NCI-H524 (cell line): ENCODE results near the gene MCCD1.

Experiments
- DNase-seq, 2 experiments: peaks; one replicate each; lab custom pipeline; 2025; lab: John Stamatoyannopoulos, UW

Gene MCCD1

DNA sequence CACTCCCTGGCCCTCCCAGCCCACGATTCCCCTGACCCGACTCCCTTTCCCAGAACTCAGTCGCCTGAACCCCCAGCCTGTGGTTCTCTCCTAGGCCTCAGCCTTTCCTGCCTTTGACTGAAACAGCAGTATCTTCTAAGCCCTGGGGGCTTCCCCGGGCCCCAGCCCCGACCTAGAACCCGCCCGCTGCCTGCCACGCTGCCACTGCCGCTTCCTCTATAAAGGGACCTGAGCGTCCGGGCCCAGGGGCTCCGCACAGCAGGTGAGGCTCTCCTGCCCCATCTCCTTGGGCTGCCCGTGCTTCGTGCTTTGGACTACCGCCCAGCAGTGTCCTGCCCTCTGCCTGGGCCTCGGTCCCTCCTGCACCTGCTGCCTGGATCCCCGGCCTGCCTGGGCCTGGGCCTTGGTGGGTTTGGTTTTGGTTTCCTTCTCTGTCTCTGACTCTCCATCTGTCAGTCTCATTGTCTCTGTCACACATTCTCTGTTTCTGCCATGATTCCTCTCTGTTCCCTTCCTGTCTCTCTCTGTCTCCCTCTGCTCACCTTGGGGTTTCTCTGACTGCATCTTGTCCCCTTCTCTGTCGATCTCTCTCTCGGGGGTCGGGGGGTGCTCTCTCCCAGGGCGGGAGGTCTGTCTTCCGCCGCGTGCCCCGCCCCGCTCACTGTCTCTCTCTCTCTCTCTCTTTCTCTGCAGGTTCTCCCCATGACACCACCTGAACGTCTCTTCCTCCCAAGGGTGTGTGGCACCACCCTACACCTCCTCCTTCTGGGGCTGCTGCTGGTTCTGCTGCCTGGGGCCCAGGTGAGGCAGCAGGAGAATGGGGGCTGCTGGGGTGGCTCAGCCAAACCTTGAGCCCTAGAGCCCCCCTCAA, 43.5 kb downstream of the MCCD1 start, which contains the start of gene LTA:
Gene LTA, plus strand, starts transcription at position 249 of the 871 bp plus-strand sequence. Its CDS starts 454 bp downstream, at position 703.
- no peak for DNase-seq

DNA sequence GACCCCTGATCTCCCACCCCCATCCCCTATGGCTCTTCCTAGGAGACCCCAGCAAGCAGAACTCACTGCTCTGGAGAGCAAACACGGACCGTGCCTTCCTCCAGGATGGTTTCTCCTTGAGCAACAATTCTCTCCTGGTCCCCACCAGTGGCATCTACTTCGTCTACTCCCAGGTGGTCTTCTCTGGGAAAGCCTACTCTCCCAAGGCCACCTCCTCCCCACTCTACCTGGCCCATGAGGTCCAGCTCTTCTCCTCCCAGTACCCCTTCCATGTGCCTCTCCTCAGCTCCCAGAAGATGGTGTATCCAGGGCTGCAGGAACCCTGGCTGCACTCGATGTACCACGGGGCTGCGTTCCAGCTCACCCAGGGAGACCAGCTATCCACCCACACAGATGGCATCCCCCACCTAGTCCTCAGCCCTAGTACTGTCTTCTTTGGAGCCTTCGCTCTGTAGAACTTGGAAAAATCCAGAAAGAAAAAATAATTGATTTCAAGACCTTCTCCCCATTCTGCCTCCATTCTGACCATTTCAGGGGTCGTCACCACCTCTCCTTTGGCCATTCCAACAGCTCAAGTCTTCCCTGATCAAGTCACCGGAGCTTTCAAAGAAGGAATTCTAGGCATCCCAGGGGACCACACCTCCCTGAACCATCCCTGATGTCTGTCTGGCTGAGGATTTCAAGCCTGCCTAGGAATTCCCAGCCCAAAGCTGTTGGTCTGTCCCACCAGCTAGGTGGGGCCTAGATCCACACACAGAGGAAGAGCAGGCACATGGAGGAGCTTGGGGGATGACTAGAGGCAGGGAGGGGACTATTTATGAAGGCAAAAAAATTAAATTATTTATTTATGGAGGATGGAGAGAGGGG, 44.7 kb downstream of the MCCD1 start:
- DNase-seq: no peak

DNA sequence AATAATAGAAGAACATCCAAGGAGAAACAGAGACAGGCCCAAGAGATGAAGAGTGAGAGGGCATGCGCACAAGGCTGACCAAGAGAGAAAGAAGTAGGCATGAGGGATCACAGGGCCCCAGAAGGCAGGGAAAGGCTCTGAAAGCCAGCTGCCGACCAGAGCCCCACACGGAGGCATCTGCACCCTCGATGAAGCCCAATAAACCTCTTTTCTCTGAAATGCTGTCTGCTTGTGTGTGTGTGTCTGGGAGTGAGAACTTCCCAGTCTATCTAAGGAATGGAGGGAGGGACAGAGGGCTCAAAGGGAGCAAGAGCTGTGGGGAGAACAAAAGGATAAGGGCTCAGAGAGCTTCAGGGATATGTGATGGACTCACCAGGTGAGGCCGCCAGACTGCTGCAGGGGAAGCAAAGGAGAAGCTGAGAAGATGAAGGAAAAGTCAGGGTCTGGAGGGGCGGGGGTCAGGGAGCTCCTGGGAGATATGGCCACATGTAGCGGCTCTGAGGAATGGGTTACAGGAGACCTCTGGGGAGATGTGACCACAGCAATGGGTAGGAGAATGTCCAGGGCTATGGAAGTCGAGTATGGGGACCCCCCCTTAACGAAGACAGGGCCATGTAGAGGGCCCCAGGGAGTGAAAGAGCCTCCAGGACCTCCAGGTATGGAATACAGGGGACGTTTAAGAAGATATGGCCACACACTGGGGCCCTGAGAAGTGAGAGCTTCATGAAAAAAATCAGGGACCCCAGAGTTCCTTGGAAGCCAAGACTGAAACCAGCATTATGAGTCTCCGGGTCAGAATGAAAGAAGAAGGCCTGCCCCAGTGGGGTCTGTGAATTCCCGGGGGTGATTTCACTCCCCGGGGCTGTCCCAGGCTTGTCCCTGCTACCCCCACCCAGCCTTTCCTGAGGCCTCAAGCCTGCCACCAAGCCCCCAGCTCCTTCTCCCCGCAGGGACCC, 45.6 kb downstream of the MCCD1 start:
- DNase-seq: no peak

DNA sequence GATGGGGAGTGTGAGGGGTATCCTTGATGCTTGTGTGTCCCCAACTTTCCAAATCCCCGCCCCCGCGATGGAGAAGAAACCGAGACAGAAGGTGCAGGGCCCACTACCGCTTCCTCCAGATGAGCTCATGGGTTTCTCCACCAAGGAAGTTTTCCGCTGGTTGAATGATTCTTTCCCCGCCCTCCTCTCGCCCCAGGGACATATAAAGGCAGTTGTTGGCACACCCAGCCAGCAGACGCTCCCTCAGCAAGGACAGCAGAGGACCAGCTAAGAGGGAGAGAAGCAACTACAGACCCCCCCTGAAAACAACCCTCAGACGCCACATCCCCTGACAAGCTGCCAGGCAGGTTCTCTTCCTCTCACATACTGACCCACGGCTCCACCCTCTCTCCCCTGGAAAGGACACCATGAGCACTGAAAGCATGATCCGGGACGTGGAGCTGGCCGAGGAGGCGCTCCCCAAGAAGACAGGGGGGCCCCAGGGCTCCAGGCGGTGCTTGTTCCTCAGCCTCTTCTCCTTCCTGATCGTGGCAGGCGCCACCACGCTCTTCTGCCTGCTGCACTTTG, 46.7 kb downstream of the MCCD1 start, which contains the start of gene TNF:
Gene TNF, plus strand, starts transcription at position 231 of the 567 bp plus-strand sequence. Its CDS starts 177 bp downstream, at position 408.
- no peak for DNase-seq

DNA sequence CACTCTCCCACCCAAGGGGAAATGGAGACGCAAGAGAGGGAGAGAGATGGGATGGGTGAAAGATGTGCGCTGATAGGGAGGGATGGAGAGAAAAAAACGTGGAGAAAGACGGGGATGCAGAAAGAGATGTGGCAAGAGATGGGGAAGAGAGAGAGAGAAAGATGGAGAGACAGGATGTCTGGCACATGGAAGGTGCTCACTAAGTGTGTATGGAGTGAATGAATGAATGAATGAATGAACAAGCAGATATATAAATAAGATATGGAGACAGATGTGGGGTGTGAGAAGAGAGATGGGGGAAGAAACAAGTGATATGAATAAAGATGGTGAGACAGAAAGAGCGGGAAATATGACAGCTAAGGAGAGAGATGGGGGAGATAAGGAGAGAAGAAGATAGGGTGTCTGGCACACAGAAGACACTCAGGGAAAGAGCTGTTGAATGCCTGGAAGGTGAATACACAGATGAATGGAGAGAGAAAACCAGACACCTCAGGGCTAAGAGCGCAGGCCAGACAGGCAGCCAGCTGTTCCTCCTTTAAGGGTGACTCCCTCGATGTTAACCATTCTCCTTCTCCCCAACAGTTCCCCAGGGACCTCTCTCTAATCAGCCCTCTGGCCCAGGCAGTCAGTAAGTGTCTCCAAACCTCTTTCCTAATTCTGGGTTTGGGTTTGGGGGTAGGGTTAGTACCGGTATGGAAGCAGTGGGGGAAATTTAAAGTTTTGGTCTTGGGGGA, 47.4 kb downstream of the MCCD1 start:
- DNase-seq: peak in 1 of 2 experiments; percentile 59

DNA sequence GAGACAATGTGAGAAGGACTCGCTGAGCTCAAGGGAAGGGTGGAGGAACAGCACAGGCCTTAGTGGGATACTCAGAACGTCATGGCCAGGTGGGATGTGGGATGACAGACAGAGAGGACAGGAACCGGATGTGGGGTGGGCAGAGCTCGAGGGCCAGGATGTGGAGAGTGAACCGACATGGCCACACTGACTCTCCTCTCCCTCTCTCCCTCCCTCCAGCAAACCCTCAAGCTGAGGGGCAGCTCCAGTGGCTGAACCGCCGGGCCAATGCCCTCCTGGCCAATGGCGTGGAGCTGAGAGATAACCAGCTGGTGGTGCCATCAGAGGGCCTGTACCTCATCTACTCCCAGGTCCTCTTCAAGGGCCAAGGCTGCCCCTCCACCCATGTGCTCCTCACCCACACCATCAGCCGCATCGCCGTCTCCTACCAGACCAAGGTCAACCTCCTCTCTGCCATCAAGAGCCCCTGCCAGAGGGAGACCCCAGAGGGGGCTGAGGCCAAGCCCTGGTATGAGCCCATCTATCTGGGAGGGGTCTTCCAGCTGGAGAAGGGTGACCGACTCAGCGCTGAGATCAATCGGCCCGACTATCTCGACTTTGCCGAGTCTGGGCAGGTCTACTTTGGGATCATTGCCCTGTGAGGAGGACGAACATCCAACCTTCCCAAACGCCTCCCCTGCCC, 48.3 kb downstream of the MCCD1 start:
- no peak for DNase-seq

DNA sequence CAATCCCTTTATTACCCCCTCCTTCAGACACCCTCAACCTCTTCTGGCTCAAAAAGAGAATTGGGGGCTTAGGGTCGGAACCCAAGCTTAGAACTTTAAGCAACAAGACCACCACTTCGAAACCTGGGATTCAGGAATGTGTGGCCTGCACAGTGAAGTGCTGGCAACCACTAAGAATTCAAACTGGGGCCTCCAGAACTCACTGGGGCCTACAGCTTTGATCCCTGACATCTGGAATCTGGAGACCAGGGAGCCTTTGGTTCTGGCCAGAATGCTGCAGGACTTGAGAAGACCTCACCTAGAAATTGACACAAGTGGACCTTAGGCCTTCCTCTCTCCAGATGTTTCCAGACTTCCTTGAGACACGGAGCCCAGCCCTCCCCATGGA, 48.8 kb downstream of the MCCD1 start:
- no peak for DNase-seq

DNA sequence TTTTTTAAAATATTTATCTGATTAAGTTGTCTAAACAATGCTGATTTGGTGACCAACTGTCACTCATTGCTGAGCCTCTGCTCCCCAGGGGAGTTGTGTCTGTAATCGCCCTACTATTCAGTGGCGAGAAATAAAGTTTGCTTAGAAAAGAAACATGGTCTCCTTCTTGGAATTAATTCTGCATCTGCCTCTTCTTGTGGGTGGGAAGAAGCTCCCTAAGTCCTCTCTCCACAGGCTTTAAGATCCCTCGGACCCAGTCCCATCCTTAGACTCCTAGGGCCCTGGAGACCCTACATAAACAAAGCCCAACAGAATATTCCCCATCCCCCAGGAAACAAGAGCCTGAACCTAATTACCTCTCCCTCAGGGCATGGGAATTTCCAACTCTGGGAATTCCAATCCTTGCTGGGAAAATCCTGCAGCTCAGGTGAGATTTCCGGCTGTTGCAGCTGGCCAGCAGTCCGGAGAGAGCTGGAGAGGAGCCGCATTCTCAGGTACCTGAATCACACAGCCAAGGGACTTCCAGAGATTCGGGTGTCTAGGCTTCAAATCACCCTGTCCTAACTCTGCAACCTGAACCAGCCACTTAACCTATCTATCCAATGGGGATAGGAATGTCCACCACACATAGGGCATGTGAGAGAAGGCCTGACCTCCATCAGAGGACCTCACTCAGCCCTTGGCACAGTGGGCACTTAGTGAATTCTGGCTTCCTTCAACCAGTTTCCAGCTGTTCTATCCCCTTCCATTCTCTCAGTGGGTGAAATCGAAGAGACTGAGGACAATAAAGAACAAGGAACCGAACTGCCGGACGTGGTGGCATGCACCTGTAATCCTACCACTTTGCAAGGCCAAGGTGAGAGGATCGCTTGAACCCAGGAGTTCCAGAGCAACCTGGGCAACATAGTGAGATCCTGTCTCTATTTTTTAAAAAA, 49.7 kb downstream of the MCCD1 start:
- DNase-seq: no peak

DNA sequence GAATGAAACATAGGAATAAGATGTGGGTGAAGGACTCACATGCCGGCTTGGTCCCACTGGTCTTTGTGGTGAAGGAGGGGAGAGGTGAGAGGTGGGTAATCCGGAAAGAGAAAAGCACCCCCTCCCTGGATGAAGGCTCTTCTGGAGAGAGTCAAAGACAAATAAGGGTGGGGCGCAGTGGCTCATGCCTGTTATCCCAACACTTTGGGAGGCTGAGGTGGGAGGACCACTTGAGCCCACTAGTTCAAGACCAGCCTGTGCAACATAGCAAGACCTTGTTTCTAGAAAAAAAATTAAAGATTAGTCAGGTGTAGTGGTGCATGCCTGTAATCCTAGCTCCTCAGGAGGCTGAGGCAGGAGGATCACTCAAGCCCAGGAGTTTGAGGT, 50.4 kb downstream of the MCCD1 start:
- no peak for DNase-seq
